Activated CD4-positive, alpha-beta memory T cell treated with anti-CD3 and anti-CD28 coated beads for 36 hours (primary cell): ENCODE results near the gene ZNF385C. TPM values are rescaled to one million over a fixed set of nuclear protein-coding genes. Genes with fewer than 3 reads are reported as not detected.
A peak's percentile ranks its signal among the peaks of the same experiment; 100 is the strongest.

Experiments
- CTCF ChIA-PET: fragments of 350-600 bp; sonication (Branson Sonifier 250); formaldehyde crosslinking; loops from one replicate; lab custom pipeline; 2021; ENCODE audit warnings: antibody characterized with exemption, inconsistent platforms; lab: Charles Lee
- POLR2A ChIA-PET: fragments of 350-600 bp; sonication (Branson Sonifier 250); formaldehyde crosslinking; loops from one replicate; lab custom pipeline; 2021; ENCODE audit warnings: antibody characterized with exemption; lab: Charles Lee
- DNase-seq: peaks from one replicate; pipeline ENCODE4 v3.0.0-alpha.2; 2020
- H3K27ac Mint-ChIP-seq: one replicate; pipeline ENCODE4 v1.8.0; 2021; ENCODE audit warnings: mixed read lengths
- H3K27me3 Mint-ChIP-seq: one replicate; pipeline ENCODE4 v1.8.0; 2021; ENCODE audit warnings: mixed read lengths
- H3K36me3 Mint-ChIP-seq: one replicate; pipeline ENCODE4 v1.8.0; 2021; ENCODE audit warnings: mixed read lengths
- H3K4me1 Mint-ChIP-seq: one replicate; pipeline ENCODE4 v1.8.0; 2021; ENCODE audit warnings: low read depth, mixed read lengths
- H3K4me3 Mint-ChIP-seq: one replicate; pipeline ENCODE4 v1.8.0; 2021; ENCODE audit warnings: mild to moderate bottlenecking, mixed read lengths
- H3K9me3 Mint-ChIP-seq: one replicate; pipeline ENCODE4 v1.8.0; 2021; ENCODE audit warnings: mixed read lengths
- intact Hi-C: fragments of 100-400 bp; cut with micrococcal nuclease; formaldehyde crosslinking; loops from one replicate; pipeline ENCODE4 v1.15.1; 2023
- total RNA-seq, 2 experiments: library from RNA; stranded (reverse); gene quantifications; one replicate each; pipeline ENCODE4 v1.2.3, GENCODE V29; 2021

ZNF385C gene
- total RNA-seq, 2 experiments from 2014 or later: 0.10 TPM; not detected in 1

GRCh38 chr17:42135151-42135550 is 36.9 kb upstream of the ZNF385C start:
- intact Hi-C loops: no loop called here
- Mint-ChIP-seq H3K27me3 (no peaks in the 10 kb centered on the region), H3K9me3 (no peaks in the 10 kb centered on the region), H3K4me3 (no peak overlapping the region), H3K27ac (peak overlapping the region; percentile 69), H3K36me3 (peaks cover 13% of the 10 kb centered on the region), H3K4me1 (peaks cover 71% of the 10 kb centered on the region)
- ChIA-PET POLR2A (interaction anchor here (0.7 to 1.2 kb wide), 2 partner anchors 22 to 443 kb away, joined by 4 to 7 read pairs; partner anchors contain the start of genes DHX58 and PSMC3IP), CTCF (interaction anchor here (1.2 to 2.3 kb wide), 2 partner anchors 17 to 19 kb away, joined by 3 to 10 read pairs; no protein-coding TSS in a partner anchor)
- no peak for DNase-seq

GRCh38 chr17:42133461-42134041 is 35.3 kb upstream of the ZNF385C start:
- peak; percentile 55 for DNase-seq
- POLR2A ChIA-PET: interaction anchor here (0.9 to 1.6 kb wide), 2 partner anchors 21 to 156 kb away, joined by 3 read pairs; no protein-coding TSS in a partner anchor

GRCh38 chr17:42132941-42133340 is 34.7 kb upstream of the ZNF385C start:
- no peaks in the 10 kb centered on the region for H3K27me3 Mint-ChIP-seq
- intact Hi-C loops: loop anchor here (2.0 kb wide), 1 partner anchor 22 kb away; the partner anchor contains the start of gene RAB5C
- POLR2A ChIA-PET: interaction anchor here (1.6 kb wide), 1 partner anchor 155 kb away, joined by 3 read pairs; no protein-coding TSS in a partner anchor
- peak overlapping the region; percentile 77 for H3K27ac Mint-ChIP-seq
- DNase-seq: peak; percentile 69
- H3K4me3 Mint-ChIP-seq: no peak overlapping the region
- peaks cover 26% of the 10 kb centered on the region for H3K36me3 Mint-ChIP-seq
- H3K4me1 Mint-ChIP-seq: peaks cover 58% of the 10 kb centered on the region
- H3K9me3 Mint-ChIP-seq: no peaks in the 10 kb centered on the region
- CTCF ChIA-PET: interaction anchor here (1.3 to 3.9 kb wide), 2 partner anchors 48 to 65 kb away, joined by 3 to 14 read pairs; partner anchors contain the start of gene KCNH4

More at GRCh38 chr17:42133461-42134041, 35.3 kb upstream of the ZNF385C start:
- Mint-ChIP-seq H3K27me3 (no peaks in the 10 kb centered on the region), H3K9me3 (no peaks in the 10 kb centered on the region), H3K27ac (peak overlapping the region; percentile 77), H3K4me1 (peaks cover 59% of the 10 kb centered on the region), H3K36me3 (peaks cover 20% of the 10 kb centered on the region), H3K4me3 (no peak overlapping the region)
- CTCF ChIA-PET: interaction anchor here (0.7 to 3.9 kb wide), 4 partner anchors 16 to 66 kb away, joined by 3 to 14 read pairs (median 3); partner anchors contain the start of gene KCNH4
- intact Hi-C loops: loop anchor here (2.0 kb wide), 1 partner anchor 21 kb away; the partner anchor contains the start of gene RAB5C

GRCh38 chr17:42131981-42132432 is 33.7 kb upstream of the ZNF385C start:
- H3K4me1 Mint-ChIP-seq: peaks cover 58% of the 10 kb centered on the region
- no peaks in the 10 kb centered on the region for H3K9me3 Mint-ChIP-seq
- intact Hi-C loops: loop anchor here (2.0 kb wide), 1 partner anchor 23 kb away; the partner anchor contains the start of gene RAB5C
- ChIA-PET CTCF (interaction anchor here (1.1 to 3.9 kb wide), 2 partner anchors 9 to 49 kb away, joined by 5 to 14 read pairs; partner anchors contain the start of gene KCNH4), POLR2A (interaction anchor here (0.6 to 1.1 kb wide), 2 partner anchors 19 to 214 kb away, joined by 3 read pairs; partner anchors contain the start of gene DHX58)
- no peaks in the 10 kb centered on the region for H3K27me3 Mint-ChIP-seq
- no peak overlapping the region for H3K4me3 Mint-ChIP-seq
- peaks cover 31% of the 10 kb centered on the region for H3K36me3 Mint-ChIP-seq
- peak overlapping the region; percentile 77 for H3K27ac Mint-ChIP-seq
- DNase-seq: no peak

- H3K36me3 Mint-ChIP-seq: peaks cover 29% of the 10 kb centered on the region
- DNase-seq: no peak
- no peaks in the 10 kb centered on the region for H3K9me3 Mint-ChIP-seq
- peak overlapping the region; percentile 65 for H3K27ac Mint-ChIP-seq
- H3K27me3 Mint-ChIP-seq: no peaks in the 10 kb centered on the region
- H3K4me1 Mint-ChIP-seq: peaks cover 51% of the 10 kb centered on the region
- ChIA-PET CTCF (interaction anchor here (1.0 to 3.9 kb wide), 3 partner anchors 10 to 50 kb away, joined by 7 to 14 read pairs (median 11); partner anchors contain the start of genes KAT2A and KCNH4), POLR2A (interaction anchor here (1.1 kb wide), 1 partner anchor 19 kb away, joined by 3 read pairs; the partner anchor contains the start of gene DHX58)
- intact Hi-C loops: no loop called here
- H3K4me3 Mint-ChIP-seq: no peak overlapping the region
These were observed 33.0 kb upstream of the ZNF385C start for GRCh38 chr17:42131232-42131631.

- H3K4me3 Mint-ChIP-seq: no peak overlapping the region
These were observed 32.1 kb upstream of the ZNF385C start for GRCh38 chr17:42130310-42130936.

GRCh38 chr17:42129109-42129837 is 31.0 kb upstream of the ZNF385C start:
- Mint-ChIP-seq H3K4me3 (no peak overlapping the region), H3K27ac (peak overlapping the region; percentile 67), H3K9me3 (no peaks in the 10 kb centered on the region), H3K36me3 (peaks cover 32% of the 10 kb centered on the region), H3K27me3 (no peaks in the 10 kb centered on the region), H3K4me1 (peaks cover 36% of the 10 kb centered on the region)
- ChIA-PET POLR2A (interaction anchor here (0.6 to 1.6 kb wide), 2 partner anchors 17 to 50 kb away, joined by 3 to 4 read pairs; no protein-coding TSS in a partner anchor), CTCF (interaction anchor here (1.0 to 2.8 kb wide), 4 partner anchors 11 to 105 kb away, joined by 3 to 11 read pairs (median 4); no protein-coding TSS in a partner anchor)
- intact Hi-C loops: no loop called here
- DNase-seq: no peak

More at GRCh38 chr17:42130310-42130936, 32.1 kb upstream of the ZNF385C start:
- Mint-ChIP-seq H3K4me1 (peaks cover 42% of the 10 kb centered on the region), H3K36me3 (peaks cover 31% of the 10 kb centered on the region), H3K9me3 (no peaks in the 10 kb centered on the region), H3K27ac (peak overlapping the region; percentile 57), H3K27me3 (no peaks in the 10 kb centered on the region)
- CTCF ChIA-PET: interaction anchor here (0.5 to 2.8 kb wide), 3 partner anchors 9 to 71 kb away, joined by 3 to 11 read pairs (median 7); partner anchors contain the start of gene KAT2A
- intact Hi-C loops: no loop called here
- POLR2A ChIA-PET: interaction anchor here (1.6 kb wide), 1 partner anchor 18 kb away, joined by 3 read pairs; no protein-coding TSS in a partner anchor
- DNase-seq: no peak

- no peaks in the 10 kb centered on the region for H3K9me3 Mint-ChIP-seq
- intact Hi-C loops: no loop called here
- DNase-seq: no peak
- H3K4me1 Mint-ChIP-seq: peaks cover 18% of the 10 kb centered on the region
- H3K4me3 Mint-ChIP-seq: no peak overlapping the region
- no peak overlapping the region for H3K27ac Mint-ChIP-seq
- POLR2A ChIA-PET: interaction anchor here (0.7 kb wide), 1 partner anchor 161 kb away, joined by 3 read pairs; the partner anchor contains the start of gene CNP
- H3K36me3 Mint-ChIP-seq: peaks cover 32% of the 10 kb centered on the region
- H3K27me3 Mint-ChIP-seq: no peaks in the 10 kb centered on the region
- CTCF ChIA-PET: interaction anchor here (1.3 kb wide), 1 partner anchor 9 kb away, joined by 3 read pairs; no protein-coding TSS in a partner anchor
These were observed 29.1 kb upstream of the ZNF385C start for GRCh38 chr17:42127414-42127813.

GRCh38 chr17:42126836-42127235 is 28.6 kb upstream of the ZNF385C start:
- CTCF ChIA-PET: interaction anchor here (1.3 kb wide), 1 partner anchor 9 kb away, joined by 3 read pairs; no protein-coding TSS in a partner anchor

GRCh38 chr17:42125565-42125964 is 27.3 kb upstream of the ZNF385C start:
- no peaks in the 10 kb centered on the region for H3K27me3 Mint-ChIP-seq
- CTCF ChIA-PET: interaction anchor here (2.2 kb wide), 1 partner anchor 58 kb away, joined by 5 read pairs; no protein-coding TSS in a partner anchor

More at GRCh38 chr17:42126836-42127235, 28.6 kb upstream of the ZNF385C start:
- POLR2A ChIA-PET: interaction anchor here (0.7 kb wide), 1 partner anchor 160 kb away, joined by 3 read pairs; the partner anchor contains the start of gene CNP
- Mint-ChIP-seq H3K9me3 (no peaks in the 10 kb centered on the region), H3K36me3 (peaks cover 32% of the 10 kb centered on the region), H3K4me3 (no peak overlapping the region), H3K27me3 (no peaks in the 10 kb centered on the region), H3K27ac (no peak overlapping the region), H3K4me1 (peaks cover 12% of the 10 kb centered on the region)
- intact Hi-C loops: no loop called here
- no peak for DNase-seq

More at GRCh38 chr17:42125565-42125964, 27.3 kb upstream of the ZNF385C start:
- H3K9me3 Mint-ChIP-seq: no peaks in the 10 kb centered on the region
- peaks cover 5% of the 10 kb centered on the region for H3K4me1 Mint-ChIP-seq
- POLR2A ChIA-PET: no interaction called here
- H3K4me3 Mint-ChIP-seq: no peak overlapping the region
- H3K36me3 Mint-ChIP-seq: peaks cover 30% of the 10 kb centered on the region
- DNase-seq: no peak
- intact Hi-C loops: no loop called here
- no peak overlapping the region for H3K27ac Mint-ChIP-seq
